Parathyroid adenoma (tissue), 2 donors: ENCODE results near the gene AK1.

Experiments used
- H2AFZ ChIP-seq: fragments of 300-600 bp; sonication (generic); one replicate; pipeline ENCODE4 v1.7.0; 2017; ENCODE audit warnings: antibody characterized with exemption, mild to moderate bottlenecking
- H3K27ac ChIP-seq: fragments of 300-600 bp; sonication (generic); one replicate; pipeline ENCODE4 v1.7.0; 2017
- H3K27me3 ChIP-seq: fragments of 300-600 bp; sonication (generic); one replicate; pipeline ENCODE4 v1.7.0; 2017; ENCODE audit warnings: low read length; ENCODE audit not compliant: control insufficient read depth, insufficient read depth
- H3K36me3 ChIP-seq: fragments of 300-600 bp; sonication (generic); one replicate; pipeline ENCODE4 v1.7.0; 2017; ENCODE audit warnings: low read length; ENCODE audit not compliant: control insufficient read depth, insufficient read depth
- H3K4me1 ChIP-seq: fragments of 300-600 bp; sonication (generic); one replicate; pipeline ENCODE4 v1.7.0; 2017; ENCODE audit warnings: control low read depth
- H3K4me2 ChIP-seq: fragments of 300-600 bp; sonication (generic); one replicate; pipeline ENCODE4 v1.7.0; 2017; ENCODE audit warnings: low read length
- H3K4me3 ChIP-seq: fragments of 300-600 bp; sonication (generic); one replicate; pipeline ENCODE4 v1.7.0; 2017; ENCODE audit warnings: low read depth, low read length
- H3K79me2 ChIP-seq: fragments of 300-600 bp; sonication (generic); one replicate; pipeline ENCODE4 v1.7.0; 2017; ENCODE audit warnings: control low read depth
- H3K9ac ChIP-seq: fragments of 300-600 bp; sonication (generic); one replicate; pipeline ENCODE4 v1.7.0; 2017; ENCODE audit warnings: mild to moderate bottlenecking
- H3K9me3 ChIP-seq: fragments of 300-600 bp; sonication (generic); one replicate; pipeline ENCODE4 v1.7.0; 2017; ENCODE audit warnings: low read length; ENCODE audit not compliant: control insufficient read depth
- CTCF ChIP-seq: fragments of 300-600 bp; sonication (generic); IDR thresholded peaks from one replicate; pipeline ENCODE4 v1.7.0; 2017; ENCODE audit warnings: antibody characterized with exemption, mild to moderate bottlenecking
- donor health status: primary hyperparathyroidism.

The AK1 gene

GRCh38 chr9:127918183-127919107 is 41.0 kb upstream of the AK1 start:
- Histone ChIP-seq H3K4me1 (peaks cover 8% of the 10 kb centered on the region), H3K9ac (no peak overlapping the region)
- no peak for TF ChIP-seq CTCF

GRCh38 chr9:127917603-127918002 is 40.1 kb upstream of the AK1 start:
- TF ChIP-seq CTCF: no peak
- H3K4me2 ChIP-seq: peak overlapping the region; percentile 64
- peak overlapping the region; percentile 29 for H3K27ac ChIP-seq
- H2AFZ ChIP-seq: no peak overlapping the region
- peaks cover 8% of the 10 kb centered on the region for H3K4me1 ChIP-seq
- no peaks in the 10 kb centered on the region for H3K27me3 ChIP-seq
- no peak overlapping the region for H3K4me3 ChIP-seq
- no peaks in the 10 kb centered on the region for H3K9me3 ChIP-seq
- H3K36me3 ChIP-seq: no peaks in the 10 kb centered on the region
- no peaks in the 10 kb centered on the region for H3K79me2 ChIP-seq
- no peak overlapping the region for H3K9ac ChIP-seq

More at GRCh38 chr9:127918183-127919107, 41.0 kb upstream of the AK1 start:
- no peaks in the 10 kb centered on the region for H3K27me3 ChIP-seq
- H3K79me2 ChIP-seq: no peaks in the 10 kb centered on the region
- H3K36me3 ChIP-seq: no peaks in the 10 kb centered on the region
- no peak overlapping the region for H3K27ac ChIP-seq
- H3K4me3 ChIP-seq: no peak overlapping the region
- no peaks in the 10 kb centered on the region for H3K9me3 ChIP-seq
- no peak overlapping the region for H2AFZ ChIP-seq
- no peak overlapping the region for H3K4me2 ChIP-seq

DNA sequence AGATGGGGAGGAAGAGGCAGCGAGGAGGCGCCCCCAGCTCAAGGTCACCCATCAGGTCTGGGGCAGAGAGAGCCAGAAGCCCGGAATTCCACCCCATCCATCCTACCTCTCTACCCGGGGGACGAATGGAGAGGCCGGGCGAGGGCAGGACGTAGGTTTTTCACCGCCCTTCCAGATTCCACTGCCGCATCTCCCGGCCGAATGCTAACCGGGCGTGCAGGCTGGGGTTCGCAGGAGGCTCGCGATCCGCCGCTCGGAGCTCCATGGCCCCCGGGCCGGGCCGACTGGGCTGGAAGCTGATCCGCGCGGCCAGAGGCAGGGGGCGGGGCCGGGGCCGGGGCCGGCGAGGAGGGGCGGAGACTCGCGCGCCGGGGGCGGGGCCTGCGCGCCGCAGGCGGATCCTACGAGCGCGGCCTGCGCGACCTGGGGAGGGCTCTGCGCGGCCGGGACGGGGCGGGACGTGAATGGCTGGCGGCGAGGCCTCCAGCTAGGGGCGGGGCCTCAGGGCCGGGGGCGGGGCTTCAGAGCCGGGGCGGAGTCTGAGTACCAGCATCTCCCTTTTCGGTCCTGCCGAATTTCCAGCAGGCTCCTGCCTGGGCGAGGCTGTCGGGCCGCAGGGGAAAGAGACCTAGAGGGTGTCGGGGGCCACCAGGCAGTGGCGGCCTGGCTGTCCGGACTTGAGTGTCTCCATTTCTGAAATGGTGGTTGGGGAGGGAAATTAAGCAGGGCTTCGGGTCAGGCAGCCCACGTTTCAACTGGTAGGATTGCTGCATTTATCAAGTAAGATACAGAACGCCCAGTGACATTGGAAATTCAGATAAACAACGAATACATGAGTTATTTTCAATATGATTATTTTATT is 39.5 kb upstream of the AK1 start, which contains the start of gene ST6GALNAC4:
TSS of gene ST6GALNAC4 (minus strand) at position 322 of the 862 bp plus-strand sequence. CDS start 622 bp downstream, outside the sequence.
- Histone ChIP-seq H3K27me3 (no peaks in the 10 kb centered on the region), H3K9me3 (no peaks in the 10 kb centered on the region), H3K27ac (peak within 1 kb of the TSS; percentile 32), H3K4me3 (peak within 1 kb of the TSS; percentile 66), H3K36me3 (no peaks in the 10 kb centered on the region), H3K79me2 (no peaks in the 10 kb centered on the region), H3K4me1 (peaks cover 8% of the 10 kb centered on the region), H3K4me2 (peak within 1 kb of the TSS; percentile 95), H2AFZ (peak within 1 kb of the TSS; percentile 87), H3K9ac (no peak within 1 kb of the TSS)
- TF ChIP-seq CTCF: no peak

GRCh38 chr9:127915801-127916719 is 38.6 kb upstream of the AK1 start:
- Histone ChIP-seq H3K4me3 (peak overlapping the region; percentile 66), H3K27ac (peak overlapping the region; percentile 32), H3K4me1 (peaks cover 8% of the 10 kb centered on the region), H3K4me2 (peak overlapping the region; percentile 95), H2AFZ (peak overlapping the region; percentile 87), H3K9ac (no peak overlapping the region), H3K79me2 (no peaks in the 10 kb centered on the region), H3K27me3 (no peaks in the 10 kb centered on the region), H3K9me3 (no peaks in the 10 kb centered on the region), H3K36me3 (no peaks in the 10 kb centered on the region)
- no peak for TF ChIP-seq CTCF
